ENCODE data around the gene ARHGAP33. TPM values are rescaled to one million over a fixed set of nuclear protein-coding genes. Genes with fewer than 3 reads are reported as not detected.

The ARHGAP33 gene
- total and polyA plus RNA-seq, 2 donors from 2014 or later: 5.6 to 18.5 TPM

GRCh38 chr19:35789978-35790944 is 14.9 kb downstream of the ARHGAP33 start:
- DNase-seq: no peak
- no peak for TF ChIP-seq CTCF (IDR thresholded peaks at IDR 0.05; ENCODE audit: borderline replicate concordance, extremely low read depth, insufficient read depth)
- no peaks in the 10 kb centered on the region for H3K9me3 ChIP-seq (ENCODE audit: control insufficient read depth in 2 of 3, insufficient read depth in 1 of 3, low read length in 3 of 3)
- H3K4me3 ChIP-seq (ENCODE audit: low read length in 3 of 3): no peak overlapping the region
- H3K27me3 ChIP-seq (ENCODE audit: control insufficient read depth, insufficient read depth, low read length): no peaks in the 10 kb centered on the region
- H3K4me1 ChIP-seq (ENCODE audit: control insufficient read depth in 2 of 3, insufficient read depth in 2 of 3, low read depth in 1 of 3, low read length in 3 of 3): no peaks in the 10 kb centered on the region
- FAIRE-seq: no peak
- H3K9ac ChIP-seq (ENCODE audit: low read length in 3 of 3): no peak overlapping the region
- H3K27ac ChIP-seq (ENCODE audit: low read depth in 2 of 2, low read length in 2 of 2): no peak overlapping the region
- intact Hi-C loops (cut with DNase I): no loop called here
- H3K36me3 ChIP-seq (ENCODE audit: control insufficient read depth in 2 of 3, insufficient read depth in 3 of 3, low read length in 3 of 3): no peaks in the 10 kb centered on the region

GRCh38 chr19:35790981-35791813 is 15.8 kb downstream of the ARHGAP33 start:
- H3K9me3 ChIP-seq (ENCODE audit: control insufficient read depth in 2 of 3, insufficient read depth in 1 of 3, low read length in 3 of 3): no peaks in the 10 kb centered on the region
- H3K4me3 ChIP-seq (ENCODE audit: low read length in 3 of 3): no peak overlapping the region
- FAIRE-seq (no peak), DNase-seq (no peak)
- H3K27me3 ChIP-seq (ENCODE audit: control insufficient read depth, insufficient read depth, low read length): peaks cover 2% of the 10 kb centered on the region
- H3K27ac ChIP-seq (ENCODE audit: low read depth in 2 of 2, low read length in 2 of 2): no peak overlapping the region
- no peak overlapping the region for H3K9ac ChIP-seq (ENCODE audit: low read length in 3 of 3)
- no peak for TF ChIP-seq CTCF (IDR thresholded peaks at IDR 0.05; ENCODE audit: borderline replicate concordance, extremely low read depth, insufficient read depth)
- intact Hi-C loops (cut with DNase I): no loop called here
- H3K36me3 ChIP-seq (ENCODE audit: control insufficient read depth in 2 of 3, insufficient read depth in 3 of 3, low read length in 3 of 3): no peaks in the 10 kb centered on the region
- H3K4me1 ChIP-seq (ENCODE audit: control insufficient read depth in 2 of 3, insufficient read depth in 2 of 3, low read depth in 1 of 3, low read length in 3 of 3): no peaks in the 10 kb centered on the region

- no peak overlapping the region for H3K4me3 ChIP-seq (ENCODE audit: low read length in 3 of 3)
- no peak overlapping the region for H3K27ac ChIP-seq (ENCODE audit: low read depth in 2 of 2, low read length in 2 of 2)
- peaks cover 2% of the 10 kb centered on the region for H3K27me3 ChIP-seq (ENCODE audit: control insufficient read depth, insufficient read depth, low read length)
- H3K36me3 ChIP-seq (ENCODE audit: control insufficient read depth in 2 of 3, insufficient read depth in 3 of 3, low read length in 3 of 3): no peaks in the 10 kb centered on the region
- intact Hi-C loops (cut with DNase I): no loop called here
- no peaks in the 10 kb centered on the region for H3K9me3 ChIP-seq (ENCODE audit: control insufficient read depth in 2 of 3, insufficient read depth in 1 of 3, low read length in 3 of 3)
- DNase-seq: no peak
- H3K4me1 ChIP-seq (ENCODE audit: control insufficient read depth in 2 of 3, insufficient read depth in 2 of 3, low read depth in 1 of 3, low read length in 3 of 3): no peaks in the 10 kb centered on the region
- no peak for TF ChIP-seq CTCF (IDR thresholded peaks at IDR 0.05; ENCODE audit: borderline replicate concordance, extremely low read depth, insufficient read depth)
- no peak for FAIRE-seq
- no peak overlapping the region for H3K9ac ChIP-seq (ENCODE audit: low read length in 3 of 3)
Measured at GRCh38 chr19:35791814-35792279, 16.5 kb downstream of the ARHGAP33 start.

Measured in kidney (tissue), 14 donors.